HG02938 (cell line): ENCODE results near the gene NPFFR1.
"Not testable (repeated sequence)": the region's sequence is repeated elsewhere in the genome, so short reads cannot be mapped to it uniquely, and the experiment has no call there.

Experiments used
- ATAC-seq: cut with Tn5 transposase; IDR thresholded peaks from one replicate; pipeline ENCODE4 v1.9.1; 2021; ENCODE audit warnings: mild to moderate bottlenecking, moderate library complexity; ENCODE audit not compliant: unreplicated experiment

NPFFR1 gene

DNA sequence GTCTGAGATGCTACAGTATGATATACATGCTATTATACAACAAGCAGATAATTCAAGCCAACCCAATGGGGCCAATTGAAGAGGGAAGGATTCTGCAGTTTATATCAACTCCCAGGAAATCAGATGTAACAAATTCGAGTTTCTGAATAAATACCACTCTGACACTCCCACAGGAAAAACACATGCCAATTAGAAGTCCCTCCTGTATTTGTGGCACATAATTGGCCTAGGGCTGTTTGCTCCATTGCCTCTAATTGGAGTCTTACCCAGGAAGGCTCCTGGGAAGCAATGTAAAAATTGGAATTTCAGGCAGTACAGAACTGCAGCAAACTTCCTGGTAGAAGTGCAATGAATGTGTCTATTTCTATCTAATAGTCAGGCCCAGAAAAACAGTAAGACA lies 55.3 kb downstream of the NPFFR1 start:
- ATAC-seq: no peak

- ATAC-seq: no peak
Observed at GRCh38 chr10:70227548-70228320, 56.1 kb downstream of the NPFFR1 start.

GRCh38 chr10:70223728-70224127 lies 60.1 kb downstream of the NPFFR1 start:
- no peak for ATAC-seq

DNA sequence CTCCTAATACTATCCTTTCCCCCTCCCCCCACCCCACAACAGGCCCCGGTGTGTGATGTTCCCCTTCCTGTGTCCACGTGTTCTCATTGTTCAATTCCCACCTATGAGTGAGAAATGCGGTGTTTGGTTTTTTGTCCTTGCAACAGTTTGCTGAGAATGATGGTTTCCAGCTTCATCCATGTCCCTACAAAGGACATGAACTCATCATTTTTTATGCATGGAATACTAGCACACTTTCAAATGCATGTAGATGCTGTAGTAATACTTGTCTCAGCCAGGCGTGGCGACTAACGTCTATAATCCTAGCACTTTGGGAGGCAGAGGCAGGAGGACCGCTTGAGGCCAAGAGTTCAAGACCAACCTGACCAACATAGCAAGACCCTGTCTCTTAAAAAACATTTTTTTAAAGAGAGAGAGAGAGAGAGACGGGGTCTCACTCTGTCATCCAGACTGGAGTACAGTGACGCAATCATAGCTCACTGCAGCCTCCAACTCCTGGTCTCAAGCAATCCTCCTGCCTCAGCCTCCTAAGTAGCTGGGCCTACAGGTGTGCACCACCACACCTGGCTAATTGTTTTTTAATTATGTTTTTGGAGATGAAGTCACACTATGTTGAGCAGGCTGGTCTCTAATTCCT lies 60.9 kb downstream of the NPFFR1 start:
- not testable (repeated sequence) for ATAC-seq

DNA sequence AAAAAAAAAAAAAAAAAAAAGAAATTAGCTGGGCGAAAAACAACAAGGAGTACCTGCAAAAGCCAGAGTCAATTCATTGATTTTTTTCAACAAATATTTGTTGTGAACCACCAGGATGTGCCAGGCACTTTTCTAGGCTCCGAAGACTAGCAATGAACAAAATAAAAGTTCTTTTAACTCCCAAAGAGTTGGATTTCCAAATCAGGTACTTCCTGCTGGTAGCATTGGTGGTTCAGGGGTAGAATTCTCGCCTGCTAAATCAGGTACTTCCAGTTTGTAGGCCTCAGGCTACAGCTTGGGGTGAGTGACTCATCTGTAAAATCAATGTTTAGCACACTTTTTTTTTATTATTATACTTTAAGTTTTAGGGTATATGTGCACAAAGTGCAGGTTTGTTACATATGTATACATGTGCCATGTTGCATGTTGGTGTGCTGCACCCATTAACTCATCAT lies 61.4 kb downstream of the NPFFR1 start:
- ATAC-seq: no peak

DNA sequence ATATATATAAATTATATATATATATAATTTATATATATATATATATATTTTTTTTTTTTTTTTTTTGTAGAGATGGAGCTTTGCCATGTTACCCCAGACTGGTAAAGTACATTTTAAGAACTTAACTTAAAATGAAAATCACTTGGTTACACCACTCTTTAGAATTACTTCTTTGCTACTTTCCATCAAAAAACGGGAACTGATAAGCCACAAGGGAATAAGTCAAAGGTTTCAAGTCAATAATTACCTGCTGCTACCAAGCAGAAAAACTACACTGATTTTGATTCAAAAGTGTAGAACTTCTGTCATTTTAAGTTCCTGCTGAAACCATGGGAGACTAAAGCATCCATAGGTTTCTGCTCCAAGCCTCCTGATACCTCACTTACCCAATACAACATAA lies 62.8 kb downstream of the NPFFR1 start:
- no peak for ATAC-seq

DNA sequence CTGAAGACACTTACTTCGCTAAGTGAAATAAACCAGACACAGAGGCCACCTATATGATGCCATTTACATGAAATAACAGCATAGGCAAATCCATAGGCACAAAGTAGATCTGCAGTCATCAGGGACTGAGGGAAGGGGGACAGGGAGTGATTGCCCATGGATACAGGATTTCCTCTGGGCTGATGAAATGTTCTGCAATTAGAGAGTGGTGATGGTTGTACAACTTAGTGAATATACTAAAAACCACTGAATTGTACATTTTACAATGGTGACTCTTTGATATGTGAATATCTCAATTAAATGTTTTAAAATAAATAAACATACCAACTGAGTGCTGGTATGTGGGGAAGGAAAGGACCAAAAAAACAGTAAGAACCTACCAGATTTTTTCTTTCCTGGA lies 70.9 kb downstream of the NPFFR1 start:
- no peak for ATAC-seq

DNA sequence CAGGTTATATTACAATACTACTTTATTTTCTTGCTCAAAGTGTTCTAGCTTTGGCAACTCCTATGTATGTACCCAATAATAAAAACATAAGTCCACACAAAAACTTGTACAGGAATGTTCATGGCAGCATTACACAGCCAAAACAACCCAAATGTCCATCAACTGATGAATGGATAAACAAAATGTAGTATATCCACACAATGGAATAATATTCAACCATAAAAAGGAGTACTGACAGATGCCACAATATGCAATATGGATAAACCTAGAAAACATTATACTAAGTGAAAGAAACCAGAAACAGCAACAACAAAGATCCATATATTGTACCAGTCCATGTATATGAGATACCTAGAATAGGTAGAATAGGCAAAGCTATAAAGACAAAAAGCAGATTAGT lies 71.5 kb downstream of the NPFFR1 start:
- ATAC-seq: no peak

DNA sequence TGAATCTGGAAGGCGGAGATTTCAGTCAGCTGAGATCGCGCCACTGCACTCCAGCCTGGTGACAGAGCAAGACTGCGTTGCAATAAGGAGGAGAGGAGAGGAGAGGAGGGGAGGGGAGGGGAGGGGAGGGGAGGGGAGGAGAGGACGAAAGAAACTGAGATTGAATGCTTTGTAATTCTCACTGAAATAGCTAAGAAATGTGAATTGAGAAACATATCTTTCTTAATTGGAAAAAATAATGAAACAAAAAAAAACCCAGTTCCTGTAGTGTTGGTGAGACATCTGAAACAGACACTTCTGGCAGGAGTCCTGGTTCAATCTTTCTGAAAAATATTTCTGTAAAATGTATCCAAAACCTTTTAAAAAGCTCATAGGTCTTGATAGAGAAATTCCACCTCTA lies 77.0 kb downstream of the NPFFR1 start:
- ATAC-seq: no peak

DNA sequence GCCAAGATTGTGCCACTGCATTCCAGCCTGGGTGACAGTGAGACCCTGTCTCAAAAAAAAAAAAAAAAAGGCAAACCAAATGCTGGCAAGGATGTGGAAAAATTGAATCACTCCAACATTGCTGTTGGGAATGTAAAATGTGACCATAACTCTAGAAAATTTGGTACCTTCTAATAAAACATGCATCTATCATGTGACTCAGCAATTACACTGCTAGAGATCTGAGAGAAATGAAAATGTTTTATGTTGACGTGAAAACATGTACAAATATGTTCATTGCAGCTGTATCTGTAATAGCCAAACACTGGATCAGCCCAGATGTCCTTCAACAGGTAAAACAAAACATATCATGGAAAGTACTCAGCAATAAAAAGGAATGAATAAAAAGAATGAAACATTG lies 82.7 kb downstream of the NPFFR1 start:
- ATAC-seq: no peak

GRCh38 chr10:70198696-70199466 lies 84.9 kb downstream of the NPFFR1 start:
- ATAC-seq: no peak
